Measurements from ENCODE around the gene GINS3.

The GINS3 gene

DNA sequence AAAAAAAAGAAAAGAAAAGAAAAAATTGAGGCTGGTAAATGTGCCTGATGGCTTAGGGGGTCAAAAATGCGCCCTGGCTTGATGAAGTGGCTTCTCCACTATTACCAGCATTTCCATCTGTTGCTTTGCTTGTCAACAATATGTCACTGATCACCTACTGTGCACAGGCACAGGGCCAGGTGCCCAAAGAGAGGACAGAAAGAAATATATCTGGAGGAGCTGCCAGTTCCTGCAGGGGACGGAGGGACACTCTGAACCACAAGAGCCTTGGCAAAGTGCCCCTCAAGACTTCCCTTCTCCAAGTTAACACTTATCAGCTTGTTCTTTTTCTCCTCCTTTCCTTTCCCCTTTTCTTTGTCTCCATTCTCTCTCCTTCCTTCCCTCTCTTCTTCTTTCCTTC, 34.7 kb downstream of the GINS3 start:
- no peak for DNase-seq

GRCh38 chr16:58428621-58429542, 36.6 kb downstream of the GINS3 start:
- DNase-seq, result no peak

DNA sequence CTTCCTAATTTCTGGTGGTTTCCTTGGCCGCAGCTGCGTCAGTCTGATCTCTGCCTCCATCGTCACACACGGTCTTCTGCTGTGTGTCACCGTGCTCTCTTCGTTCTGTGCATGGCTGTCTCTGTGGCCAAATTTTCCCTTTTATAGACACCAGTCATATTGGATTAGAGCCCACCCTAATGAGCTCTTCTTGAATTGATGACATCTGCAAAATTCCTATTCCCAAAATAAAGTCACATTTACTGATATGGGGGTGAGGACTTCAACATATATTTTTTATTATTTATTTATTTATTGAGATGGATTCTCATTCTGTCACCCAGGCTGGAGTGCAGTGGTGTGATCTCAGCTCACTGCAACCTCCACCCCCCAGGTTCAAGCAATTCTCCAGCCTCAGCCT, 38.4 kb downstream of the GINS3 start:
- no peak for DNase-seq

DNA sequence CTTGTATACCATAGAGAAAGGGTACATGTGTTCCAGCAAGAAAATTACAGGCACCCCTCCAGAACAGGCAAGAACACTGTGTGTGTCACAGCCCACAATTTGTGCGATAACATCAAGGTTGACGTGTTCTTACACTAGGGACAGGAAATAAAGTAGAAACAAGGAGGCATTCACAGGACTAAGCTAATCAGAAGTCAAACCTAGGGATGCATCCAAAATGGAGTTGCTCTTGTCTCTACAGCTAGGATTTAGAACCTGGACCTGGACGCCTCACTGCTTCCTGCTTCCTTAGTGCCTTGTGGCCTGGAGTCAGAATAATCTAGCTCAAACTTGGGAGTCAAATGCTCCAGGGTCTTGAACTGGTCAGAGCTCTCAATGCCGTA, 41.3 kb downstream of the GINS3 start:
- no peak for DNase-seq

- DNase-seq, result no peak
These were observed 43.5 kb downstream of the GINS3 start for GRCh38 chr16:58435779-58436178.

GRCh38 chr16:58440131-58440530, 47.9 kb downstream of the GINS3 start:
- no peak for DNase-seq

DNA sequence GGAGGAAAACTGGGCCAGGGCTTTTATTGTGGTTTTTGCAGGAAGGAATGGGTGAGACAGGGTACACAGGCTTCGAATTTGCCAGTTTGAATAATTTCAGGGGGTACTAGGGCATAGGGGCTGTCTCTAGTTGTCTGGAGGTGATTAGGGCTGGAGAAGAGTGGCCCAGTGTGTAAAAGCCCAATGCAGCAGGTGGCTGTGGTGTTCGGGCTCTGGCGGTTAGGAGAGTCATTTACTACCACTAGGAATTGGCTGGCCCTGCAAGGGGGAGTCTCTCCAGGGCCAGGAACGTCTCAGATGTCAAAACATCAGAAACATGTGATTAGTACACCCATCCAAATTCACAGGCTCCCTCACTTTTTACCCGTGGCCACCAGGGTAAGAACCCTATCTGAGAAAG, 50.3 kb downstream of the GINS3 start:
- DNase-seq, result no peak

GRCh38 chr16:58443783-58444182, 51.5 kb downstream of the GINS3 start:
- DNase-seq, result no peak

GRCh38 chr16:58444265-58444664, 52.0 kb downstream of the GINS3 start:
- no peak for DNase-seq

DNA sequence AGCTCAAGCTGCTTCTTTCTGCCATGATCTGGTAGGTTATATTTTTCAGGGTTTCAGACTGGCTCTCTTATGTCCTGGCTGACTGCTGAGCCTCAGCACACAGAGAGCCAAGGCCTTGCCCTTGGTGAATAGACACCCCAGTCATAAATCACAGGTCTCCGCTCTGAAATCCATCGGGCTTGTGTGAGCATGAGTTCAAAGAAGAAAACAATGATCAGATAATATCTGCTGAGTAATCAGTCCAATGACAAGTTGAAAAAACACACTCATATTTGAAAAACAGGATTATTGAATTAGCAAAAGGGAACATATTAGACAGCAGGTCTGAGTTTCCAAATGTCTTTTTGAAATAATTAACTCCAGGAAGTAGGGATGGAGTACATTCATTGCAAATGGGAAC, 56.6 kb downstream of the GINS3 start:
- no peak for DNase-seq

GRCh38 chr16:58449306-58449705, 57.0 kb downstream of the GINS3 start:
- DNase-seq, result no peak

DNA sequence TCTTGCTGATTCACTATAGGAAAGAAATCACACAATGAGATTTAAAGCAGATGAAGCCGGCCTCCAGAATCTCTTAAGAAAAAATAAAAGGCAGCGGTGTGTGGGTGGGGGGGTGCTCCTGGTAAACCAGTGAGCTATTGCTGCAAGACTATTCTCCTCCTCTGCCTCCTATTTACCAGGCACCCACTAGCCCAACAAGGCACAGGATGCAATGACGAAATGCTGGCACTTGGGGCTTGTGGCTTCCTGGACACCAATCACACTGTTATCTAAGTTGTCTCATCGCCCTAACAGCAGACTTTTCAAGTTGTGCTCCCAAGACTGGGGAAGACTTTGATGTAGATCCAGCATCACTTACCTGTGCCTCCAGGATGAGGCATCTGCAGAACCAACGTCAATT, 57.5 kb downstream of the GINS3 start:
- no peak for DNase-seq

GRCh38 chr16:58450590-58450989, 58.3 kb downstream of the GINS3 start:
- DNase-seq, result no peak

DNA sequence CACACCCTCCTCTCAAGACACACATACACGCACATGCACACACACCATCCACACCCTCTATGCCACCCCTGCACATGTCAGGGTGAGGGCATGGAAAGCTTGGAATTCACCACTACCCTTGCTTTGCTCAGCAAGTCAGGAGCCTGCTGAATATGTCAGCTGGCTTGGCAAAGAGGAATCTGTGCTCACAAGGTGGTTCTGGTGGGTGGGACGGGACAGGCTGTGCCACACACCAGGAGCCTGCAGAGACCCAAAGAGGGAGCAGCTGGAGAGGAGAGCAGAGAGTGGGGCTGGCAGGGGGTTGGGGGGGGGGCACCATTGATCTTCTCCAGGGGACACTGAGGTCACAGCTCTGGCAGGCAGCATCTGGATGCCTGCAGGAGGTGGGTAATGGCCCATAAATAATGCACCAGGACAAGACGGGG, 59.0 kb downstream of the GINS3 start:
- no peak for DNase-seq

DNA sequence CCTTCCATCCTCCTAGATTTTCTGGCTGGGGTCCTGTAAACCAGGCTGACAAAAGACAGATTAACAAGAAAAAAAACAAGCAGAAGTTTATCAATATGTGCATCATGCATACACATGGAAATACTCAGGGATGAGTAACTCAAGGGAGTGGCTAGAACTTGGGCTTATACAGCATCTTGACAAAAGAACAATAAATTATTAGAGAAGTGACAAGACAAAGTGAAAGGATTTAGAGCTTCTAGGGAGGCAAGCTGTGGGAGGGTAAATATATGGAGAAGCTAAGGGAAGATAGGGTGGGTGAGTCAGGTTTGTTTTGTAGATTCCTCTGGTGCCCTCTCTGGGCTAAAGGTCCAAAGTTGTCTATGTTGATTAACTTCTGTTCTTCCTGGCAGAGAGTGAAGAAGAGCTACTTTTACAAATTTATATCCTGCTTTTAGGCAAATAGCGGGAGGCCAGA, 59.7 kb downstream of the GINS3 start:
- DNase-seq, result no peak

GRCh38 chr16:58452640-58453039, 60.4 kb downstream of the GINS3 start:
- DNase-seq, result no peak

DNA sequence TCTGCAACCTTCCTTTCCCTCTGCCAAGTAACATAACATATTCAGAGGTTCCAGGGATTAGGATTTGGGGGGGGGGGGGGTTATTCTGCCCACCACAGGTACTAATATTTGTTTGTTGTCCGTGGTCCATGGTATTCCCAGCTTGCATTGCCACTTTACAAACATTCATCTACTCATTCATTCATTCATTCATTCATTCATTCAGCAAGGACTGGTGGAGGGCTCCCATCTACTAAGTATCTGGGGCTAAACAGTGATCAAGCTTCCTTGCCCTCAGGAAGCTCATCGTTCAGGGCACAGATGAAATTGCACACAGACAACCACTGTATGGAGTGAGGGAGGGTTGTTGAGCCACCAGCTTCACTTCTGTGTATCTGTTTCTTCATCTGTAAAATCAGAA, 61.9 kb downstream of the GINS3 start:
- no peak for DNase-seq

GRCh38 chr16:58454856-58455255, 62.6 kb downstream of the GINS3 start:
- no peak for DNase-seq

All from effector CD8-positive, alpha-beta T cell (primary cell).